ENCODE measurements around the gene GALNT9.

Gene GALNT9

DNA sequence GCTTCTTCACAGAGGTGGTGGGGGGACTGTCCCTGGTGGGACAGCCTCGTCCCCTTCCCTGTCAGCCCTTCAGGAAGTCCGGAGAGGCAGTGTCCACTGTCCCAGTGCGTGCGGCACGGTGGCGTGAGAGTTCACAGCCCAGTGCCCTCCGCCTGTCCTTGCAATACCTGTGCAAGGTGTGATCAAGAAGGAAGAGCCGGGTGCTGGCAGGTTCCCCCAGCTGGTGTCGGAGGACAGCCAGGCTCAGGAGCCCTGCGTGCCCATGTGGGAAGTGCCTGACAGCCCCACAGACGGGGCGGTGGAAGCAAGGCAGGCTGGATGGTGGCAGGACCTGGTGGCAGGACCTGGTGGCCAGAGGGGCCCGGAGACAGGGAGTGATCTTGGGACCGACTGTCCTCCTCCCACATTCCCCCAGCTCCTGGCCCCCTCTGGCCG is 168.8 kb downstream of the GALNT9 start:
- CTCF ChIA-PET, result interaction anchor here (4.1 kb wide), 1 partner anchor 254 kb away, joined by 18 read pairs; no protein-coding TSS in a partner anchor
- TF ChIP-seq, protein P1, sequence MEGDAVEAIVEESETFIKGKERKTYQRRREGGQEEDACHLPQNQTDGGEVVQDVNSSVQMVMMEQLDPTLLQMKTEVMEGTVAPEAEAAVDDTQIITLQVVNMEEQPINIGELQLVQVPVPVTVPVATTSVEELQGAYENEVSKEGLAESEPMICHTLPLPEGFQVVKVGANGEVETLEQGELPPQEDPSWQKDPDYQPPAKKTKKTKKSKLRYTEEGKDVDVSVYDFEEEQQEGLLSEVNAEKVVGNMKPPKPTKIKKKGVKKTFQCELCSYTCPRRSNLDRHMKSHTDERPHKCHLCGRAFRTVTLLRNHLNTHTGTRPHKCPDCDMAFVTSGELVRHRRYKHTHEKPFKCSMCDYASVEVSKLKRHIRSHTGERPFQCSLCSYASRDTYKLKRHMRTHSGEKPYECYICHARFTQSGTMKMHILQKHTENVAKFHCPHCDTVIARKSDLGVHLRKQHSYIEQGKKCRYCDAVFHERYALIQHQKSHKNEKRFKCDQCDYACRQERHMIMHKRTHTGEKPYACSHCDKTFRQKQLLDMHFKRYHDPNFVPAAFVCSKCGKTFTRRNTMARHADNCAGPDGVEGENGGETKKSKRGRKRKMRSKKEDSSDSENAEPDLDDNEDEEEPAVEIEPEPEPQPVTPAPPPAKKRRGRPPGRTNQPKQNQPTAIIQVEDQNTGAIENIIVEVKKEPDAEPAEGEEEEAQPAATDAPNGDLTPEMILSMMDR (IDR thresholded peaks at IDR 0.05; ENCODE audit: insufficient read depth, low read length, missing control alignments), result no peak
- no peak for DNase-seq (ENCODE audit: low read depth, low spot score)
- POLR2A ChIA-PET, result no interaction called here
- H3K4me3 ChIP-seq (ENCODE audit: low read depth, low read length), result no peak overlapping the region

- no peak overlapping the region for H3K4me3 ChIP-seq (ENCODE audit: low read depth, low read length)
- TF ChIP-seq, protein P1 (IDR thresholded peaks at IDR 0.05; ENCODE audit: insufficient read depth, low read length, missing control alignments), result no peak
- POLR2A ChIA-PET, result no interaction called here
- CTCF ChIA-PET, result interaction anchor here (4.1 kb wide), 1 partner anchor 254 kb away, joined by 18 read pairs; no protein-coding TSS in a partner anchor
- no peak for DNase-seq (ENCODE audit: low read depth, low spot score)
Observed at GRCh38 chr12:132160016-132160415, 169.4 kb downstream of the GALNT9 start.

- CTCF ChIA-PET, result interaction anchor here (1.1 kb wide), 1 partner anchor 254 kb away, joined by 3 read pairs; no protein-coding TSS in a partner anchor
Observed at GRCh38 chr12:132159555-132160003, 169.8 kb downstream of the GALNT9 start.

GRCh38 chr12:132158677-132159554 is 170.5 kb downstream of the GALNT9 start:
- TF ChIP-seq, protein P1 (IDR thresholded peaks at IDR 0.05; ENCODE audit: insufficient read depth, low read length, missing control alignments), result no peak
- H3K4me3 ChIP-seq (ENCODE audit: low read depth, low read length), result no peak overlapping the region
- ChIA-PET CTCF (interaction anchor here (1.1 kb wide), 1 partner anchor 255 kb away, joined by 3 read pairs; no protein-coding TSS in a partner anchor), POLR2A (no interaction called here)
- DNase-seq (ENCODE audit: low read depth, low spot score), result no peak

More at GRCh38 chr12:132159555-132160003, 169.8 kb downstream of the GALNT9 start:
- no peak overlapping the region for H3K4me3 ChIP-seq (ENCODE audit: low read depth, low read length)
- TF ChIP-seq, protein P1 (IDR thresholded peaks at IDR 0.05; ENCODE audit: insufficient read depth, low read length, missing control alignments), result no peak
- POLR2A ChIA-PET, result no interaction called here
- no peak for DNase-seq (ENCODE audit: low read depth, low spot score)

GRCh38 chr12:132157733-132158409 is 171.5 kb downstream of the GALNT9 start:
- ChIA-PET CTCF (no interaction called here), POLR2A (no interaction called here)
- no peak overlapping the region for H3K4me3 ChIP-seq (ENCODE audit: low read depth, low read length)
- TF ChIP-seq, protein P1 (IDR thresholded peaks at IDR 0.05; ENCODE audit: insufficient read depth, low read length, missing control alignments), result no peak
- DNase-seq (ENCODE audit: low read depth, low spot score), result no peak

Data from AG04449 (cell line).